ENCODE data around the gene HACD4. TPM values are rescaled to one million over a fixed set of nuclear protein-coding genes. Genes with fewer than 3 reads are reported as not detected.

Gene HACD4
- total and polyA plus RNA-seq, 2 experiments from 2014 or later: 1.7 to 2.5 TPM

DNA sequence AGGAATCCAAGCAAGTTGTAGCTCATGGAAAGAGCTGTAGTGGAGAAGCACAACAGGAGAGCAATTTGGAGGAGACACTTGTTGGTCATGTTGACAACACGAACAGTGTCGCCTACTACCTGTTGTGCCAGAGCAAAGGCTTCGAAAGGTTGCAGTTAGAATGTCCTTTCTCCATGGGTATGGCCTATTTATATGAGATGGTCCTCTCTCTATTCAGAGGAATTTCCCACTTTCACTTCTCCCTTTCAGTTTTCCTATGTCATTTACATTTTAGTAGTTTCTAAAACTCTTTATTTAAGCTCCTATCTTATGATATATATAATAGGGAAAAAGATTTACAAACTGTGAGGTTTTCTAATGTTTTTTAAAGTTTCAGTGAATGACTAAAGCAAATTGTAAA, 46.3 kb upstream of the HACD4 start, which contains the start of gene IFNB1:
IFNB1 (minus strand) TSS at position 162 of the 400 bp plus-strand sequence; CDS start at position 89, 73 bp downstream.
- TF ChIP-seq STAT1 (IDR thresholded peaks at IDR 0.05; ENCODE audit: unreplicated experiment) (no peak), JUNB (IDR thresholded peaks at IDR 0.05; ENCODE audit: unreplicated experiment) (no peak), ZNF114 (CRISPR knock-in tag; IDR thresholded peaks at IDR 0.05) (no peak), EZH2phosphoT487 (IDR thresholded peaks at IDR 0.05; ENCODE audit: unreplicated experiment) (no peak), ZNF331 (CRISPR knock-in tag; IDR thresholded peaks at IDR 0.05; ENCODE audit: low read depth) (no peak), EZH2 (IDR thresholded peaks at IDR 0.05; ENCODE audit: low read depth, unreplicated experiment) (no peak), NANOG (IDR thresholded peaks at IDR 0.05; ENCODE audit: borderline replicate concordance) (no peak), POLR2AphosphoS5 (IDR thresholded peaks at IDR 0.05; ENCODE audit: low read depth) (no peak)
- TF ChIP-seq, protein P1, sequence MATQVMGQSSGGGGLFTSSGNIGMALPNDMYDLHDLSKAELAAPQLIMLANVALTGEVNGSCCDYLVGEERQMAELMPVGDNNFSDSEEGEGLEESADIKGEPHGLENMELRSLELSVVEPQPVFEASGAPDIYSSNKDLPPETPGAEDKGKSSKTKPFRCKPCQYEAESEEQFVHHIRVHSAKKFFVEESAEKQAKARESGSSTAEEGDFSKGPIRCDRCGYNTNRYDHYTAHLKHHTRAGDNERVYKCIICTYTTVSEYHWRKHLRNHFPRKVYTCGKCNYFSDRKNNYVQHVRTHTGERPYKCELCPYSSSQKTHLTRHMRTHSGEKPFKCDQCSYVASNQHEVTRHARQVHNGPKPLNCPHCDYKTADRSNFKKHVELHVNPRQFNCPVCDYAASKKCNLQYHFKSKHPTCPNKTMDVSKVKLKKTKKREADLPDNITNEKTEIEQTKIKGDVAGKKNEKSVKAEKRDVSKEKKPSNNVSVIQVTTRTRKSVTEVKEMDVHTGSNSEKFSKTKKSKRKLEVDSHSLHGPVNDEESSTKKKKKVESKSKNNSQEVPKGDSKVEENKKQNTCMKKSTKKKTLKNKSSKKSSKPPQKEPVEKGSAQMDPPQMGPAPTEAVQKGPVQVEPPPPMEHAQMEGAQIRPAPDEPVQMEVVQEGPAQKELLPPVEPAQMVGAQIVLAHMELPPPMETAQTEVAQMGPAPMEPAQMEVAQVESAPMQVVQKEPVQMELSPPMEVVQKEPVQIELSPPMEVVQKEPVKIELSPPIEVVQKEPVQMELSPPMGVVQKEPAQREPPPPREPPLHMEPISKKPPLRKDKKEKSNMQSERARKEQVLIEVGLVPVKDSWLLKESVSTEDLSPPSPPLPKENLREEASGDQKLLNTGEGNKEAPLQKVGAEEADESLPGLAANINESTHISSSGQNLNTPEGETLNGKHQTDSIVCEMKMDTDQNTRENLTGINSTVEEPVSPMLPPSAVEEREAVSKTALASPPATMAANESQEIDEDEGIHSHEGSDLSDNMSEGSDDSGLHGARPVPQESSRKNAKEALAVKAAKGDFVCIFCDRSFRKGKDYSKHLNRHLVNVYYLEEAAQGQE (IDR thresholded peaks at IDR 0.05; ENCODE audit: unreplicated experiment): no peak
- TF ChIP-seq, protein P2, sequence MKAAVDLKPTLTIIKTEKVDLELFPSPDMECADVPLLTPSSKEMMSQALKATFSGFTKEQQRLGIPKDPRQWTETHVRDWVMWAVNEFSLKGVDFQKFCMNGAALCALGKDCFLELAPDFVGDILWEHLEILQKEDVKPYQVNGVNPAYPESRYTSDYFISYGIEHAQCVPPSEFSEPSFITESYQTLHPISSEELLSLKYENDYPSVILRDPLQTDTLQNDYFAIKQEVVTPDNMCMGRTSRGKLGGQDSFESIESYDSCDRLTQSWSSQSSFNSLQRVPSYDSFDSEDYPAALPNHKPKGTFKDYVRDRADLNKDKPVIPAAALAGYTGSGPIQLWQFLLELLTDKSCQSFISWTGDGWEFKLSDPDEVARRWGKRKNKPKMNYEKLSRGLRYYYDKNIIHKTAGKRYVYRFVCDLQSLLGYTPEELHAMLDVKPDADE (IDR thresholded peaks at IDR 0.05): no peak
- no peak within 1 kb of the TSS for H3K27ac Mint-ChIP-seq
- no peaks in the 10 kb centered on the region for H3K9me3 Mint-ChIP-seq
- Histone ChIP-seq H3K4me2 (no peak within 1 kb of the TSS), H3K9me2 (ENCODE audit: insufficient read depth) (no peaks in the 10 kb centered on the region), H3K4me1 (ENCODE audit: insufficient read depth) (no peaks in the 10 kb centered on the region), H3K27ac (ENCODE audit: low read depth) (no peak within 1 kb of the TSS), H3K27me3 (ENCODE audit: insufficient read depth) (no peaks in the 10 kb centered on the region), H2AFZ (no peak within 1 kb of the TSS), H3K36me3 (ENCODE audit: insufficient read depth) (no peaks in the 10 kb centered on the region), H3F3A (replicated peaks; ENCODE audit: low read depth) (no peaks in the 10 kb centered on the region), H3K4me3 (no peak within 1 kb of the TSS), H3K79me2 (replicated peaks; ENCODE audit: insufficient read depth) (no peaks in the 10 kb centered on the region), H4K20me1 (replicated peaks; ENCODE audit: insufficient read depth) (no peaks in the 10 kb centered on the region)
- H3K4me3 Mint-ChIP-seq: no peak within 1 kb of the TSS
- H3K27me3 Mint-ChIP-seq (ENCODE audit: insufficient read depth, low read depth, poor library complexity): no peaks in the 10 kb centered on the region
- H3K36me3 Mint-ChIP-seq (ENCODE audit: low read depth): peaks cover 5% of the 10 kb centered on the region; the same call in 2 of the 3 replicates
- peaks cover 8% of the 10 kb centered on the region; the same call in 2 of the 3 replicates for H3K4me1 Mint-ChIP-seq
- DNase-seq (ENCODE audit: low spot score): no peak
- no peak for ATAC-seq

DNA sequence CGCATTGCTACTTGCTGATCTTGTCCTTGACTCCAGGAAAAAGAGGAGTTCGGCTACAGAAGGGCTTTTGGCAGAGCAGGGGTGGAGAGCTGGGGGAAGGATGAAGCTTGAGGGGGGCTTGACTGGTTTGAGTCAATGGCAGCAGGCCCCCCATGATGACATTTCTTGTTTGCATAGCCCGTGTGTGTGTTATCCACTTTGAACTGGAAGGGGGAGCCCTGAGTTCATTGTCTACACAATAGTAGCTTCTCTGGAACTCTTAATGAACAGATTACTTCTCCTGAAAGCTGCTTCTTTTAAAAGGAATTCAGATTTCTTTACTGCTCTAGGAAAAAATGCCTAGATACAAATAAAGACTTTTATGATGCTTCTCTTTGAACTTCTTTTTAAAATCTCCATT, 44.0 kb upstream of the HACD4 start:
- no peaks in the 10 kb centered on the region for H3K9me3 Mint-ChIP-seq
- H3K27me3 Mint-ChIP-seq (ENCODE audit: insufficient read depth, low read depth, poor library complexity): no peaks in the 10 kb centered on the region
- no peak for TF ChIP-seq JUNB (IDR thresholded peaks at IDR 0.05; ENCODE audit: unreplicated experiment)
- TF ChIP-seq, protein P3, sequence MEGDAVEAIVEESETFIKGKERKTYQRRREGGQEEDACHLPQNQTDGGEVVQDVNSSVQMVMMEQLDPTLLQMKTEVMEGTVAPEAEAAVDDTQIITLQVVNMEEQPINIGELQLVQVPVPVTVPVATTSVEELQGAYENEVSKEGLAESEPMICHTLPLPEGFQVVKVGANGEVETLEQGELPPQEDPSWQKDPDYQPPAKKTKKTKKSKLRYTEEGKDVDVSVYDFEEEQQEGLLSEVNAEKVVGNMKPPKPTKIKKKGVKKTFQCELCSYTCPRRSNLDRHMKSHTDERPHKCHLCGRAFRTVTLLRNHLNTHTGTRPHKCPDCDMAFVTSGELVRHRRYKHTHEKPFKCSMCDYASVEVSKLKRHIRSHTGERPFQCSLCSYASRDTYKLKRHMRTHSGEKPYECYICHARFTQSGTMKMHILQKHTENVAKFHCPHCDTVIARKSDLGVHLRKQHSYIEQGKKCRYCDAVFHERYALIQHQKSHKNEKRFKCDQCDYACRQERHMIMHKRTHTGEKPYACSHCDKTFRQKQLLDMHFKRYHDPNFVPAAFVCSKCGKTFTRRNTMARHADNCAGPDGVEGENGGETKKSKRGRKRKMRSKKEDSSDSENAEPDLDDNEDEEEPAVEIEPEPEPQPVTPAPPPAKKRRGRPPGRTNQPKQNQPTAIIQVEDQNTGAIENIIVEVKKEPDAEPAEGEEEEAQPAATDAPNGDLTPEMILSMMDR (conservative IDR thresholded peaks at IDR 0.05; ENCODE audit: low read depth in 2 of 2): peak in 1 of 2 experiments; percentile 34; a peak in 1 of 4 replicates

More for the DNA sequence above, 44.0 kb upstream of the HACD4 start:
- H3K4me3 Mint-ChIP-seq: no peak overlapping the region
- no peaks in the 10 kb centered on the region for H4K20me1 ChIP-seq (replicated peaks; ENCODE audit: insufficient read depth)
- peak overlapping the region; percentile 40; the same call in 1 of the 2 replicates for H2AFZ ChIP-seq
- DNase-seq (ENCODE audit: low spot score) (peak; percentile 32), ATAC-seq (peak; percentile 68)
- H3K79me2 ChIP-seq (replicated peaks; ENCODE audit: insufficient read depth): no peaks in the 10 kb centered on the region
- no peaks in the 10 kb centered on the region for H3F3A ChIP-seq (replicated peaks; ENCODE audit: low read depth)
- peak overlapping the region; percentile 63; the same call in 1 of the 2 replicates for H3K27ac Mint-ChIP-seq
- no peak overlapping the region for H3K4me2 ChIP-seq
- no peaks in the 10 kb centered on the region for H3K27me3 ChIP-seq (ENCODE audit: insufficient read depth)
- H3K4me1 Mint-ChIP-seq: peaks cover 8% of the 10 kb centered on the region; the same call in 2 of the 3 replicates
- no peak overlapping the region for H3K27ac ChIP-seq (ENCODE audit: low read depth)
- H3K4me1 ChIP-seq (ENCODE audit: insufficient read depth): no peaks in the 10 kb centered on the region
- no peaks in the 10 kb centered on the region for H3K36me3 ChIP-seq (ENCODE audit: insufficient read depth)
- H3K9me2 ChIP-seq (ENCODE audit: insufficient read depth): no peaks in the 10 kb centered on the region
- H3K36me3 Mint-ChIP-seq (ENCODE audit: low read depth): peaks cover 5% of the 10 kb centered on the region; the same call in 2 of the 3 replicates
- H3K4me3 ChIP-seq: no peak overlapping the region

All from GM23338 (cell line).